Endothelial cell of umbilical vein (primary cell): Measurements from ENCODE around the gene ITGA11. TPM values are rescaled to one million over a fixed set of nuclear protein-coding genes. Genes with fewer than 3 reads are reported as not detected.

Experiments used
- BruUV-seq: library from RNA; stranded (reverse); fragments of 400-500 nt; replicated peaks from 2 replicates; lab custom pipeline; 2021; lab: Mats Ljungman, UMichigan
- CTCF ChIA-PET: fragments of 300-600, 350-600 bp; sonication (Branson Sonifier 250); formaldehyde crosslinking; loops from one replicate; lab custom pipeline; 2021; ENCODE audit warnings: antibody characterized with exemption, inconsistent platforms; lab: Charles Lee
- POLR2A ChIA-PET: fragments of 300-600, 350-600 bp; sonication (Branson Sonifier 250); formaldehyde crosslinking; loops from one replicate; lab custom pipeline; 2021; ENCODE audit warnings: antibody characterized with exemption, inconsistent platforms; lab: Charles Lee
- DNase-seq: peaks from one replicate; pipeline ENCODE4 v3.0.0-alpha.2; 2011; ENCODE audit warnings: low read depth, low spot score
- FAIRE-seq: peaks from 2 replicates; lab custom pipeline; 2011; peaks lifted over from hg19 to GRCh38; lab: Jason Lieb, UNC
- H2AFZ ChIP-seq: 2 replicates; pipeline ENCODE4 v1.6.0; 2012; ENCODE audit warnings: low read depth, low read length, control low read depth, inconsistent platforms
- H3K27ac ChIP-seq: 2 replicates; pipeline ENCODE4 v1.5.1; 2011; ENCODE audit warnings: low read depth, mild to moderate bottlenecking, control low read depth, low read length, moderate library complexity; ENCODE audit not compliant: insufficient read depth
- H3K27me3 ChIP-seq, 2 experiments: 2 replicates each; pipeline versions ENCODE4 v1.6.0 to v1.6.1; 2011; ENCODE audit warnings: low read length in 2 of 2, mixed read lengths in 1 of 2; ENCODE audit not compliant: control insufficient read depth in 2 of 2, insufficient read depth in 2 of 2
- H3K36me3 ChIP-seq, 2 experiments: 2 replicates in 1 of 2; 3 replicates in 1 of 2; pipeline ENCODE4 v1.5.1; 2011; ENCODE audit warnings: low read length in 2 of 2, mild to moderate bottlenecking in 1 of 2, moderate library complexity in 1 of 2; ENCODE audit not compliant: control insufficient read depth in 2 of 2, insufficient read depth in 2 of 2; ENCODE audit errors: extremely low read depth in 1 of 2
- H3K4me1 ChIP-seq: 3 replicates; pipeline ENCODE4 v1.5.1; 2011; ENCODE audit warnings: mild to moderate bottlenecking, low read length; ENCODE audit not compliant: control insufficient read depth, insufficient read depth; ENCODE audit errors: extremely low read depth
- H3K4me2 ChIP-seq: 2 replicates; pipeline ENCODE4 v1.6.1; 2011; ENCODE audit warnings: low read length, control low read depth, mixed read lengths; ENCODE audit not compliant: insufficient read depth
- H3K4me3 ChIP-seq, 3 experiments: fragments of 200-600 bp in 1 of 3; sonication (generic), shearing (Covaris generic) in 1 of 3; replicated peaks in 1 of 3; 2 replicates each; pipeline ENCODE4 v1.5.1; 2011 to 2016; ENCODE audit warnings: control low read depth in 3 of 3, low read length in 3 of 3, mild to moderate bottlenecking in 2 of 3, inconsistent platforms in 1 of 3, low read depth in 1 of 3, moderate library complexity in 1 of 3; ENCODE audit not compliant: insufficient read depth in 1 of 3
- H3K79me2 ChIP-seq: 2 replicates; pipeline ENCODE4 v1.6.0; 2012; ENCODE audit warnings: low read length, inconsistent platforms; ENCODE audit not compliant: control insufficient read depth, insufficient read depth
- H3K9ac ChIP-seq: replicated peaks from 2 replicates; pipeline ENCODE3; 2011; ENCODE audit warnings: low read length, control low read depth; ENCODE audit not compliant: insufficient read depth; ENCODE audit errors: extremely low read depth
- H3K9me1 ChIP-seq: replicated peaks from 3 replicates; pipeline ENCODE4 v1.6.0; 2011; ENCODE audit warnings: mild to moderate bottlenecking, low read length; ENCODE audit not compliant: control insufficient read depth, insufficient read depth; ENCODE audit errors: extremely low read depth
- H3K9me3 ChIP-seq: replicated peaks from 2 replicates; pipeline ENCODE4 v1.5.1; 2012; ENCODE audit warnings: low read length, inconsistent platforms; ENCODE audit not compliant: control insufficient read depth, insufficient read depth
- H4K20me1 ChIP-seq: replicated peaks from 2 replicates; pipeline ENCODE3; 2011; ENCODE audit warnings: mild to moderate bottlenecking, low read length; ENCODE audit not compliant: control insufficient read depth, insufficient read depth; ENCODE audit errors: extremely low read depth
- CTCF ChIP-seq, 2 donors: IDR thresholded peaks; 1 replicate in 1 of 2; 2 replicates in 1 of 2; pipeline ENCODE4 v1.5.1; 2011; ENCODE audit warnings: low read length in 2 of 2, mild to moderate bottlenecking in 2 of 2, moderate library complexity in 2 of 2, control low read depth in 1 of 2, inconsistent platforms in 1 of 2, low read depth in 1 of 2; ENCODE audit not compliant: insufficient read depth in 1 of 2; ENCODE audit errors: extremely low read depth in 1 of 2
- EZH2 ChIP-seq: IDR thresholded peaks from 2 replicates; pipeline ENCODE4 v1.6.1; 2012; ENCODE audit warnings: borderline replicate concordance, low read depth, mild to moderate bottlenecking, moderate library complexity, low read length, inconsistent platforms; ENCODE audit not compliant: severe bottlenecking
- FOS ChIP-seq: IDR thresholded peaks from 2 replicates; pipeline ENCODE4 v1.6.1; 2011; ENCODE audit warnings: mild to moderate bottlenecking, low read length, moderate library complexity, borderline replicate concordance; ENCODE audit not compliant: insufficient read depth
- GATA2 ChIP-seq: IDR thresholded peaks from 2 replicates; pipeline ENCODE4 v1.7.0; 2011; ENCODE audit warnings: low read depth, mild to moderate bottlenecking, moderate library complexity, mixed read lengths, low read length; ENCODE audit not compliant: insufficient read length, insufficient read depth
- JUN ChIP-seq: IDR thresholded peaks from 2 replicates; pipeline ENCODE4 v1.6.1; 2011; ENCODE audit warnings: borderline replicate concordance, low read depth; ENCODE audit not compliant: insufficient read length, insufficient read depth
- MAX ChIP-seq: IDR thresholded peaks from 2 replicates; pipeline ENCODE4 v1.6.1; 2011; ENCODE audit not compliant: insufficient read depth, insufficient read length
- MYC ChIP-seq: IDR thresholded peaks from one replicate; pipeline ENCODE4 v1.6.1; 2011; ENCODE audit warnings: mild to moderate bottlenecking, low read depth, low read length
- POLR2A ChIP-seq: IDR thresholded peaks from 2 replicates; pipeline ENCODE4 v1.6.1; 2012; ENCODE audit warnings: low read depth, mild to moderate bottlenecking, control low read depth, low read length
- POLR2AphosphoS5 ChIP-seq: IDR thresholded peaks from 2 replicates; pipeline ENCODE4 v1.6.1; 2012; ENCODE audit warnings: low read depth, mild to moderate bottlenecking, control low read depth, low read length, moderate library complexity; ENCODE audit not compliant: insufficient read depth
- dilution Hi-C: fragments of 300-500 bp; cut with MboI; formaldehyde crosslinking; loops from one replicate; pipeline ENCODE4 v1.15.0; 2019; ENCODE audit warnings: low sequenced_read_pairs; ENCODE audit not compliant: extremely low pct_ligation_motif_present
- intact Hi-C: fragments of 100-400 bp; cut with micrococcal nuclease; formaldehyde crosslinking; loops from one replicate; pipeline ENCODE4 v1.10.0; 2022
- polyA plus RNA-seq, 4 experiments: library from polyadenylated mRNA; depleted of rRNA in 3 of 4; stranded (reverse) in 3 of 4; unstranded in 1 of 4; fragments of >200 nt; gene quantifications; 2 replicates each; pipeline versions ENCODE4 v1.2.1 to v1.2.3, GENCODE V29; 2011 to 2012; ENCODE audit warnings: missing spikeins in 1 of 4
- total RNA-seq: library from RNA; stranded (reverse); gene quantifications from 2 replicates; pipeline ENCODE4 v1.2.3, GENCODE V29; 2021

ITGA11 gene
- total and polyA plus RNA-seq, 2 donors (not counting 3 experiments of a cell fraction or from before 2014, with no cell fraction given), result 0.18 to 1.0 TPM

GRCh38 chr15:68386587-68387288 is 45.2 kb downstream of the ITGA11 start:
- intact Hi-C loops (no loop called here), dilution Hi-C loops (no loop called here)
- ChIA-PET CTCF (interaction anchor here (0.9 kb wide), 1 partner anchor 80 kb away, joined by 3 read pairs; no protein-coding TSS in a partner anchor), POLR2A (no interaction called here)
- TF ChIP-seq JUN (no peak), MAX (no peak), POLR2AphosphoS5 (no peak), GATA2 (no peak), FOS (no peak), MYC (no peak), CTCF (IDR thresholded peaks at IDR 0.05; ENCODE audit: extremely low read depth in 1 of 2, insufficient read depth in 1 of 2, low read depth in 1 of 2, low read length in 2 of 2) (no peak), POLR2A (no peak), EZH2 (no peak)
- no peak overlapping the region for H3K4me2 ChIP-seq
- H3K9me3 ChIP-seq, result no peaks in the 10 kb centered on the region
- H4K20me1 ChIP-seq, result no peaks in the 10 kb centered on the region
- H2AFZ ChIP-seq, result no peak overlapping the region
- FAIRE-seq, result no peak
- no peaks in the 10 kb centered on the region for H3K36me3 ChIP-seq
- no peaks in the 10 kb centered on the region for H3K27me3 ChIP-seq
- no peaks in the 10 kb centered on the region for H3K9me1 ChIP-seq
- H3K27ac ChIP-seq, result no peak overlapping the region
- no peak overlapping the region for H3K4me3 ChIP-seq
- H3K4me1 ChIP-seq, result peaks cover 44% of the 10 kb centered on the region
- BruUV-seq, result no TSS peak
- no peak for DNase-seq
- no peaks in the 10 kb centered on the region for H3K79me2 ChIP-seq
- H3K9ac ChIP-seq, result no peak overlapping the region
